GM21576 (cell line): ENCODE results near the gene NBAS.
"Not testable (repeated sequence)": the region's sequence is repeated elsewhere in the genome, so short reads cannot be mapped to it uniquely, and the experiment has no call there.

Source experiments
- ATAC-seq: cut with Tn5 transposase; IDR thresholded peaks from one replicate; pipeline ENCODE4 v1.9.1; 2021; ENCODE audit warnings: mild to moderate bottlenecking, moderate library complexity; ENCODE audit not compliant: unreplicated experiment

NBAS gene

DNA sequence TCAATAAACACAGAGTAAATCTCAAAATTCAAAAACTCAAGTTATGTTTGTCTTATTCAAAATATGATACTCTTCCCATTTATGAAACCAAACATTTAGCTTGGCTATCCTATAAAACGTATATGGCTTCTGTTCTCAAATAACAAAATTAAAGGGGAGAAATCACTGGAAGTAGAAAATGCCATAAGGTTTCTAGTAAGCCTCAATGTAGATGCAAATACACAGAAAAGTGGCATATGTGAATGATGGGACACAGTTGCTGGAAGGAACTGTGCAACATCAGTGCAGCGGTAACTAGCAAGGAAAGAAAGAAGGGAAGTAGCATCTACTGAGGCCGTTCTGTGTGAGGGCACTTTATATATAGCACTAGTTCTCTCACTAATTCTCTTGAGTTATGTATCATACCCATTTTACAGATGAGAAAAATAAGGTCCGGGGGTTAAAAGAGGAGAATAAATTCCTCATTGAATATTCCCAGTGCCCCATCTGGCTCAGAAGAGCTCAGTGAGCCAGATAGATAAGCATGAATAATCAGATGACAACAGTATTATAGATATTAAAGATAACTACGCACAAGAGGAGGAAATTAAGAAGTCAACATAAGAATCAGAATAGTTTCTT lies 27.2 kb downstream of the NBAS start:
- ATAC-seq = no peak

- ATAC-seq = no peak
These were observed 28.1 kb downstream of the NBAS start for GRCh38 chr2:15532996-15533395.

- no peak for ATAC-seq
These were observed 29.9 kb downstream of the NBAS start for GRCh38 chr2:15531095-15531854.

DNA sequence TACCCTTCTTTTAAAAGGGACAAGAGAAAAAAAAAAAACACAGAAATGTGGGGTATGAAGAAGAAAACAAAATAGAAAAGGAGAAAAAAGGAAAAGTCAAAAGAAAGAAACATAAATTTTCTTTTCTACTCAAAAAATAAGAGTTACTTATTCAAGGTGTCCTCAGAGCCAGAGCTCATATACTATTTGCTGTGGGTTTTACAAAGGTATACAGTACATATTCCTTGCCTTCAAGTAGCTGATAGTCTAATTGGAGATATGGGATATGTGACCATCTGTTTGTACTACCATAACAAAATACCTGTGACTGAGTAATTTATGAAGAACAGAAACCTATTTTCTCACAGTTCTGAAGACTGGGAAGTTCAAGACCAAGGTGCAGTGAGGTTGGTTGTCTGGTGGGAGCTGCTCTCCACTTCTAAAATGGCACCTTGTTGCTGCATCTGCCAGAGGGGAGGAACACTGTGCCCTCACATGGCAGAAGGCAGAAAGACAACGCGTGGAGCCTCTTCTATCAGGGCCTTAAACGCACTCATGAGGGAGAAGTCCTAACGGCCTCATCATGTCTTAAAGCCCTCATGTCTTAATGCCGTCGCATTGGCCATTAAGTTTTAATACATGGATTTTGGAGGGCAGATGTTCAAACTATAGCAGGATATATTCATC lies 33.9 kb downstream of the NBAS start:
- ATAC-seq = no peak

- no peak for ATAC-seq
These were observed 39.4 kb downstream of the NBAS start for GRCh38 chr2:15521641-15522181.

GRCh38 chr2:15520346-15520745 lies 40.8 kb downstream of the NBAS start:
- ATAC-seq = no peak

GRCh38 chr2:15518759-15519158 lies 42.4 kb downstream of the NBAS start:
- not testable (repeated sequence) for ATAC-seq

GRCh38 chr2:15517793-15518192 lies 43.3 kb downstream of the NBAS start:
- no peak for ATAC-seq

DNA sequence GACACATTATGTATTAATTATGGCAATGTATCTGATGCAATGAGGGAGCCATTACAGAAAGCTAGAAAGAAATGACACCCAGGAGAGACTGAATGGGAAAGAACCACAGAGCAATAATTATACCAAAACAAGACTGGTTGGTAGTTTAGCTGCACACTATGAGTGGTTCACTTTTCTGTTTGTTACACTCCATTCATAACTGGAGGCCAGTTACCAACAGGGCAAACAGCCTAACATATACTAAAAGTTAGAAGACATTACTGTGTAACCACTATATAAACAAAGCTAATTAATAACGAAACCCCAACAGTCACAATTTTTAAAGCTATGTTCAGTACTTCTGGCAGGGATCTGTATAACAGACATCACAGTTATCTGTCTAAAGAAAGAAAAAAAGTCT lies 49.4 kb downstream of the NBAS start:
- ATAC-seq = no peak

GRCh38 chr2:15510552-15510951 lies 50.6 kb downstream of the NBAS start:
- ATAC-seq = no peak

- ATAC-seq = no peak
These were observed 51.0 kb downstream of the NBAS start for GRCh38 chr2:15510131-15510530.

DNA sequence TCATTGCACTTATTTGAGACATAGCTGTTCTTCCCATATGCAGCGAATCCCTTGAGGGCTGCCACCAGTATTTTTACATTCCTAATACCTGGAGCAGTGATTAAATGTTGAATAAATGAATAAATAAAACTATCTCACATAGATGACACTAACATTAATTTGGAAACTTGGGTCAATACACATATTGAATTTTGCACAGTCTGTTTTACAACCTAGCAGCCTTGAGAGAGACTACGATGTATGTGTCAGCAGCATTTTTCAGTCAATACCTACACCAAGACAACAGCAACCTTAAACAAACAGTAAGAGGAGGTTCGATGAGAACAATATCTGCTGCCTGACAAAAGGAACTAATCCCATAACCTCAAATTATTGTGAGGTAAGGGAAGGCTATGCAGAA lies 53.4 kb downstream of the NBAS start:
- no peak for ATAC-seq

- ATAC-seq = no peak
These were observed 54.1 kb downstream of the NBAS start for GRCh38 chr2:15507061-15507460.

DNA sequence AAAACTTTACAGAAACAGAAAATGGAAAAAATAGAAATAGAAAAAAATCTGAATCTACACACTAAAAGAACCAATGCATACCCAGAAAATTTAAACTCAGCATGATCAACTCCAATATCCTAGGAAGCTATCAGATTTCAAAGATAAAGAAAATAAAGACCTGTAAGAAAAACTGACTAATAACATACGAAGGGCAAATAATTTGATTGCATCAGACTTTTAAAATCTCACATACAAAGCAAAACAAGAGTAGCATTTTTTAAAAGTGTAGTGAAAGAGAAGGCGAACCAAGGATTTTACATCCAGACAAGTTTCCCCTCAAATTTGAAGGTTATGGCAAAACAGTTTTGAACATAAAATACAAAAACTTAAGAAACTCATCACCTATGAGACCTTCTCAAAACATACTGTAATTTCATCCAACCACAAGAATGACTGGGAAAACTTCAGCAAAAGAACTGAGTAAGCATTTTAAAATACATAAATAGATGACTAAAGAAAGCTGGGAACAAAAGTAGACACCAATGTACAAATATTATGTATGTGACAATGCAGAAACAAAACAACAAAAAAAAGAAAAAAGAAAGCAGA lies 54.8 kb downstream of the NBAS start:
- no peak for ATAC-seq

DNA sequence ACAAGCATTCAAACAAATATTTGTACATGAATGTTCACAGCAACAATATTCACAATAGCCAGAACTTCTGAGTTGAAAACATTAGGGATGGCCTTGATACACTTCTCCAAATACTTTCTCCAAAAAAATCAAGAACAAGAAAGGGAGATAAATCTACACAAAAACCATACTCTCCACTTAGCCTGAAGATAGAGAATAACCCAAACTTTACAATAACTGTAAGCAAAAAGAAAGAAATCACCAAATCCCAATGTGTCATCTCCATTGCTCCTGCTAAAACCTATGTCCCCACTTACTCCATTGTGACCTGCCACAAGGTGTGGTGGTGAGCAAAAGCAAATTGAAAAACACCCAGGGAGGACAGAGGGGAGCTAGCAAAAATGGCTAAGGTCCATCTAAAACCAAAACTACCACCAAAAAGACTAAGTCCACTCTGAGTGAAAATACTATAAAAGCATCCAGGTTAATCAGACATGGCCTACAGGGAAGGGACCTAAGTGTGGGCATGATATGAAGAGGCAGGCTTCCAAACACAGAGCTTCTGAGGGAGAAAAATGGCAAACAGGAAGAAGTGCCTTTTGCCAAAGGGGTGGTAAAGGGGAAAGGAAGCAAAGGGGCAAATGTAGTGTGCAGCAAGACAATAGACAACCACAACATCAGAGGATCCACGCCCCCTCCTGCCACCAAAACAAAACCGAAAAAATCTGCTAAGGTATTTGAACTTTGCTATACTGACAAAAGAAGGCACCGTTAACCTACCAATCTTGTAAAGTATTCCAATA lies 56.1 kb downstream of the NBAS start:
- no peak for ATAC-seq

- ATAC-seq = not testable (repeated sequence)
These were observed 61.9 kb downstream of the NBAS start for GRCh38 chr2:15499251-15499650.

- no peak for ATAC-seq
These were observed 62.6 kb downstream of the NBAS start for GRCh38 chr2:15498554-15498953.

GRCh38 chr2:15494877-15495276 lies 66.3 kb downstream of the NBAS start:
- ATAC-seq = no peak

DNA sequence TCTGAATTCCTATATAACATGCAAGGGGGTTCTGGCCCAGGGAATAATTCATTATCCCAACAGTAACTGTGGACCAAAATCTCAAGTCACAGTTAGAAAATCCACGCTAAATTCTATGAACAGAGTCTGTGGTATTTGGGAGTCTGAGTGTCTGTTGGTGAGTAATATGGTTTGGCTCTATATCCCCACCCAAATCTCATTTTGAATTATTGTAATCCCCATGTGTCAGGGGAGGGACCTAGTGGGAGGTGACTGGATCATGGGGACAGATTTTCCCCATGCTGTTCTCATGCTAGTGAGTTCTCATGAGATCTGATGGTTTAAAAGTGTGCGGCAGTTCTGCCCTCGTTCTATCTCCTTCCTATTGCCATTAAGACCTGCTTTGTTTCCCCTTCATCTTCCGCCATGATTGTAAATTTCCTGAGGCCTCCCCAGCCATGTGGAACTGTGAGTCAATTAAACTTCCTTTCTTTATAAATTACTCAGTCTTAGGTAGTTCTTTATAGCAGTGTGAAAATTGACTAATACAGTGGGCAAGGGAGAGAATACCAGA lies 68.3 kb downstream of the NBAS start:
- ATAC-seq = no peak

DNA sequence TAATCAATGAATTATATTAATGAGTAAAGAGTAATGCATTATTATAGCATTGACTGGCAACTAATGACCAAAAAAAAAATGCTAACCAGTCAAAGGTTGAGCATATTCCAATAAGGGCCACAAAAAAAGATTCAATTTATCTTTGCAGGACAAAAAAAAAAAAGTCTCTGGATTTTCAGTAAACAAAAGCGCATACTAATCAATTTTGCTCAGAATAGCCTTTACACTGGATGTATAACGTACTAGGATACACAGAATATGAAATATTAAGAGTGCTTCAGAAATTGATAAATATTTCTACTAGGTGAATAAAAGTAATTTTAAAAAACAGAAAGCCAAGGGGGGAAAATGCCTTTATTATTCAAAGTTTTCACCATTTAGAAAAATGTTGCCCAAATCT lies 74.4 kb downstream of the NBAS start:
- ATAC-seq = no peak
